ENCODE measurements around the gene TNFRSF1B.

TNFRSF1B gene

DNA sequence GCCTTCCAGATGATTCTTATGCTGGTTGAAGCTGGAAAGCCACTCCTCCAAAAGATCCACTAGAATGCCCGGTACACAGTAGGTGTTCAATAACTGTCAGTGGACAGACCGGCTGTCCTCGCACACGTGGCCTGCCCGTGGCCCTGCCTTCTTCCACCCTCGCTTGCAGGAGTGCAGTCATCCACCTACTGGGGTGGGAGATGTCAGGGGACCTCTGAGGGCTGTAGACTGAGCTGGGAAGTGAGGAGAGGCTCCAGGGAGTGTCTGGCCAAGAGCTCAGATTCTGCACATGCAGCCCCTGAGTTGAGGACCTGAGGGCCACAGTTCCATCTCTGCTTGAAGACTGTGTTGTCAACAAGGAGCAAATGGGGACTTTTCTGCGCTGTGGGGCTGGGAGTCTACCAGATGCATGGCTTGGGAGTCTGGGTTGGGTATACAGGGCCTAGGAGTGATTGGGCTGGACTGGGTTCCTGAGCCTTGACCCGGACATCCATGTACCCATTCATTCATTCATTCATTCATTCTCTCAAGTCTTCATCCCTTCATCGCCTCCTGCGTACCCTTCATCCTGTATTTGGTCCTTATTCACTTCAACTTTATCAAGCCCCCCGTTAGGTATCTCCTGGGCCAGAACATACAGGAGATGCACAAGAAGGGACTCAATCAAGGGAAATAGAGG lies 4.2 kb upstream of the TNFRSF1B start:
- Histone ChIP-seq H3K4me3 (ENCODE audit: low read depth in 1 of 2, low read length in 2 of 2) (no peak overlapping the region), H3K9ac (ENCODE audit: low read depth, low read length) (no peak overlapping the region), H3K4me2 (ENCODE audit: insufficient read depth, low read length) (no peak overlapping the region), H3K9me3 (ENCODE audit: insufficient read depth, low read length, severe bottlenecking) (no peaks in the 10 kb centered on the region), H3K36me3 (ENCODE audit: insufficient read depth, low read length) (no peaks in the 10 kb centered on the region), H3K27ac (ENCODE audit: low read length) (no peak overlapping the region), H2AFZ (ENCODE audit: low read depth, low read length) (no peak overlapping the region), H3K4me1 (ENCODE audit: insufficient read depth, low read length) (peaks cover 26% of the 10 kb centered on the region), H4K20me1 (ENCODE audit: insufficient read depth, low read length) (peaks cover 24% of the 10 kb centered on the region), H3K79me2 (ENCODE audit: insufficient read depth, low read length) (no peaks in the 10 kb centered on the region), H3K27me3 (ENCODE audit: insufficient read depth, low read length, poor library complexity) (peaks cover 36% of the 10 kb centered on the region)
- TF ChIP-seq, protein P1, sequence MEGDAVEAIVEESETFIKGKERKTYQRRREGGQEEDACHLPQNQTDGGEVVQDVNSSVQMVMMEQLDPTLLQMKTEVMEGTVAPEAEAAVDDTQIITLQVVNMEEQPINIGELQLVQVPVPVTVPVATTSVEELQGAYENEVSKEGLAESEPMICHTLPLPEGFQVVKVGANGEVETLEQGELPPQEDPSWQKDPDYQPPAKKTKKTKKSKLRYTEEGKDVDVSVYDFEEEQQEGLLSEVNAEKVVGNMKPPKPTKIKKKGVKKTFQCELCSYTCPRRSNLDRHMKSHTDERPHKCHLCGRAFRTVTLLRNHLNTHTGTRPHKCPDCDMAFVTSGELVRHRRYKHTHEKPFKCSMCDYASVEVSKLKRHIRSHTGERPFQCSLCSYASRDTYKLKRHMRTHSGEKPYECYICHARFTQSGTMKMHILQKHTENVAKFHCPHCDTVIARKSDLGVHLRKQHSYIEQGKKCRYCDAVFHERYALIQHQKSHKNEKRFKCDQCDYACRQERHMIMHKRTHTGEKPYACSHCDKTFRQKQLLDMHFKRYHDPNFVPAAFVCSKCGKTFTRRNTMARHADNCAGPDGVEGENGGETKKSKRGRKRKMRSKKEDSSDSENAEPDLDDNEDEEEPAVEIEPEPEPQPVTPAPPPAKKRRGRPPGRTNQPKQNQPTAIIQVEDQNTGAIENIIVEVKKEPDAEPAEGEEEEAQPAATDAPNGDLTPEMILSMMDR (IDR thresholded peaks at IDR 0.05; ENCODE audit: borderline replicate concordance, extremely low read depth, low read length, poor library complexity, severe bottlenecking), result no peak
- TF ChIP-seq EZH2 (IDR thresholded peaks at IDR 0.05; ENCODE audit: borderline replicate concordance, low read depth, low read length, severe bottlenecking), result no peak
- no peak for ATAC-seq (ENCODE audit: insufficient read depth, low read depth)
- no peak for DNase-seq

DNA sequence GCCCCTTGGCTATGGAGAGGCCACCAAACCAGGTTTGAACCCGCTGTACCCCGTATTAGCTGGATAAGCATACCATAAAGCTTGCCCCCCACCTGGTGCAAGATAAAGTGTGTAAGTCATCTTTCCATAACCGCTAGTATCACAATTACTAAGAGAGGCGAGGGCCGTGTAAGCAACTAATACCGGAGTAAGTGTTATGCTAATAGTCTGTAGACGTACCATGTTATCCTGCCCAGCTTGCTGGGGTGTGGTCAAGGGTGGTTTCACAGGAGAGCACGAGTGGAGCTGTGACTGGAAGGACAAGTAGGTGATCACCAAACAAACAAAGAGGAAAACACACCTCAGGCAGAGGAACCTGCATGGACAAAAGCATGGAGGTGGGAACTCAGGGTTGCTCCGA lies 3.6 kb upstream of the TNFRSF1B start:
- Histone ChIP-seq H2AFZ (ENCODE audit: low read depth, low read length) (no peak overlapping the region), H3K4me1 (ENCODE audit: insufficient read depth, low read length) (peaks cover 28% of the 10 kb centered on the region)
- TF ChIP-seq, protein P1 (IDR thresholded peaks at IDR 0.05; ENCODE audit: borderline replicate concordance, extremely low read depth, low read length, poor library complexity, severe bottlenecking), result no peak
- no peak for TF ChIP-seq EZH2 (IDR thresholded peaks at IDR 0.05; ENCODE audit: borderline replicate concordance, low read depth, low read length, severe bottlenecking)

DNA sequence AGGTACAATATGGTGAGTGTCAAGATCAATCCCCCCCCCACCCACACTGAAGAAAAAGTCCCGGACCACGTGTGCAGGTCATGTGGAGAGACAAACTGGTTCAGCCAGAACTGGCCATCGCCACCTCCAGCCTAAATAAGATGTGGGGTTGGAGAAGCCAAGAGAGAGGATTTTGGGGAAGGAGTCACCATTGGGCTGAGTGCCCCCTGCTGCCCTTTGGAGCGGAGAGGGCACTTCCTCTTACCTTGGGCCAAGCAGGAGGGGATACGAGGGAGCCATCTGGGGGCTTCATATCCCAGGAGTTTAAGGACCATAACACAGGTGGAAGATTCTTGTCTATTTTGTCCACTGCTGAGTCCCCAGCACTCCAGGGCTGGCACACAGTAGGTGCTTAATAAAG lies 2.6 kb upstream of the TNFRSF1B start:
- no peaks in the 10 kb centered on the region for H3K36me3 ChIP-seq (ENCODE audit: insufficient read depth, low read length)
- no peak overlapping the region for H2AFZ ChIP-seq (ENCODE audit: low read depth, low read length)
- no peak overlapping the region for H3K9ac ChIP-seq (ENCODE audit: low read depth, low read length)
- DNase-seq (no peak), ATAC-seq (ENCODE audit: insufficient read depth, low read depth) (no peak)
- H3K79me2 ChIP-seq (ENCODE audit: insufficient read depth, low read length), result no peaks in the 10 kb centered on the region
- no peak overlapping the region for H3K27ac ChIP-seq (ENCODE audit: low read length)
- H3K4me2 ChIP-seq (ENCODE audit: insufficient read depth, low read length), result no peak overlapping the region
- H3K4me3 ChIP-seq (ENCODE audit: low read depth in 1 of 2, low read length in 2 of 2), result no peak overlapping the region
- peaks cover 51% of the 10 kb centered on the region for H3K27me3 ChIP-seq (ENCODE audit: insufficient read depth, low read length, poor library complexity)
- peaks cover 33% of the 10 kb centered on the region for H4K20me1 ChIP-seq (ENCODE audit: insufficient read depth, low read length)
- H3K4me1 ChIP-seq (ENCODE audit: insufficient read depth, low read length), result peaks cover 28% of the 10 kb centered on the region
- H3K9me3 ChIP-seq (ENCODE audit: insufficient read depth, low read length, severe bottlenecking), result no peaks in the 10 kb centered on the region
- TF ChIP-seq, protein P1 (IDR thresholded peaks at IDR 0.05; ENCODE audit: borderline replicate concordance, extremely low read depth, low read length, poor library complexity, severe bottlenecking), result no peak
- TF ChIP-seq EZH2 (IDR thresholded peaks at IDR 0.05; ENCODE audit: borderline replicate concordance, low read depth, low read length, severe bottlenecking), result no peak

More for the DNA sequence above, 3.6 kb upstream of the TNFRSF1B start:
- no peak for ATAC-seq (ENCODE audit: insufficient read depth, low read depth)
- Histone ChIP-seq H3K4me2 (ENCODE audit: insufficient read depth, low read length) (no peak overlapping the region), H4K20me1 (ENCODE audit: insufficient read depth, low read length) (peaks cover 31% of the 10 kb centered on the region), H3K27ac (ENCODE audit: low read length) (no peak overlapping the region), H3K36me3 (ENCODE audit: insufficient read depth, low read length) (no peaks in the 10 kb centered on the region), H3K4me3 (ENCODE audit: low read depth in 1 of 2, low read length in 2 of 2) (no peak overlapping the region), H3K79me2 (ENCODE audit: insufficient read depth, low read length) (no peaks in the 10 kb centered on the region), H3K27me3 (ENCODE audit: insufficient read depth, low read length, poor library complexity) (peaks cover 42% of the 10 kb centered on the region), H3K9ac (ENCODE audit: low read depth, low read length) (no peak overlapping the region), H3K9me3 (ENCODE audit: insufficient read depth, low read length, severe bottlenecking) (no peaks in the 10 kb centered on the region)
- no peak for DNase-seq

Measured in DND-41 (cell line).